Lung microvascular endothelial cell (primary cell): ENCODE measurements around the gene SLCO1A2. TPM values are rescaled to one million over a fixed set of nuclear protein-coding genes. Genes with fewer than 3 reads are reported as not detected.

Experiments
- DNase-seq, 2 donors: peaks; one replicate each; pipeline versions ENCODE4 v3.0.0 to v3.0.0-alpha.2; 2010; ENCODE audit warnings: low read depth in 2 of 2
- total RNA-seq: library from RNA; depleted of rRNA; stranded (reverse); fragments of >200 nt; gene quantifications from 2 replicates; pipeline ENCODE4 v1.2.1, GENCODE V29; 2014

Gene SLCO1A2
- total RNA-seq, 1 donor from 2014 or later, result not detected

DNA sequence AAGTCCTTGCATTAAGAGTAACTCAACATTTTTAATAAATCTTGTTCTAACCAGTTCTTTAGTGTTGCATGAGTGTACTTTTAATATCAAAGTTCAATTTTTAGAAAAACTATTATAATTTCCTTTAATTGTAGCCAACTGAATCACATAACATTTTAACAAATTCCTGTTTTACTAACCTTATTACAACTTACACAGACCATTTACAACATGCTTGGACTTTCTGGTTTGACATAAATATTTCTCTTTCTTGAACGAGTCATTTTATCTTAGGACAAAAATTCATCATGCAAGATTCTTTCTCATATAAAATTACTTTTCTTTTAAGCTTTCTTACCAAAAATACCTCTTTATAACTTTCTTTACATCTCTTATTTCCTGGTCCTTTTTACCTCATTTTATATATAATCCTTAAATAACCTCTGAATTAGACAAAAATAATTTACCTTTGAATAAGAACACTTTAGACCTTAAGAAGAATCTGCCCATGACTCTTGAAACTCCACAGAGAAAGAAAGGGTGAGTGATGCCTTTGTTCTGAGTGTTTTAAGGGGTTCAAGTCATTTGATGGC is 3.9 kb downstream of the SLCO1A2 start:
- no peak for DNase-seq

DNA sequence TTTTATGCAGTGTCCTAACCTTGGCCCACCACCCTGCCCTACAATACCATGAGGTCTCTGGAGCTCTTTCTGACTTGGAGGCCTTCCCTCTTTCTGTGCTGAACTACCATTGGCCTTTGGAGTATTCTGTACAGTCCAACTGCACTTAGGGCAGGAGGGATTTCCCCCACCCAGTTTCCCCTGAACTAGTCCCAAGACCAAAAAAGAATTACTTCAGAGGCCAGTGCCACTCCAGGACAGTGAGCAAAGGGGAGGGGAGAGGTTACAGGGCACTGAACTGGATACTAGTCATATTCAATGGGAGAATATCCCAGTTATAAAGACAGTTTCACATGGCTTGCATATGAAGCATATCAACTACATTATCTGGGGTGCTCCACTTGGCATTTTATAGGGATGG is 6.1 kb downstream of the SLCO1A2 start:
- DNase-seq, result no peak

DNA sequence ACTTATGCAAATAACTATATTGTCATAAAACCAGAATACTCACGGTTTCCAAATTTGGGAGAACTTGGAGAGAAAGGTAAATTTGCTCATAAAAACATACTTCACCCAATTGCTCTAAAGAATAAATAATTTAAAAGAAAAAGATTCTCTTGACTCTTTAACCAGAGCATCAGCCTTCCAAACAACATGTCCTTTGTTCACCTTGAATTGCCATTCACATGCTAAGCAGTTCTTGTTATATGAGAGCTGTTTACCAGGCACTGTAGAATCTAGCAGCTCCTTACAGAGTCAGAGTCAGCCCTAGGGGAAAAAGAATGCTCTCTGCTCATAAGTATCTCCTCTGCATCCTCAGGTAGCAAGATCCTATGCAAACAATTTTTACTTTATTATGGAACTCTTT is 10.2 kb downstream of the SLCO1A2 start:
- no peak for DNase-seq

DNA sequence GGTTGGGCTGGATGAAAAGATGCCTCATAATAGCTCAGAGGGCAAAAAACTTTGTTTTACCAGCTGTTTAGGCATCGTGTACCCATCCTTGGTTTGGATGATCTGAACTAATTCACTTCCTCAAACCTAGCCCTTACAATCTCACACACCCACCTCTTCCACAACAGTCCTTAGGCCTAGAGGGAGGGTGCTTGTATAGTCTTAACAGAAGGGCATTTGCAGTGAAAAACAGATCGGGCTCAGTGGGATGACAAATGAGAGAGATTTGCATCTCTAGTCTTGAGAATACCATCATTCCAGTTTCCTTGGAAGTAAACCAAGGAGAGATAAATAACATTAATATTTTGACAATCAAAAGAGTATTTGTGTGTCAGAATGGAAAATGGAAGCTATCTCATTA is 11.0 kb downstream of the SLCO1A2 start:
- DNase-seq, result no peak

DNA sequence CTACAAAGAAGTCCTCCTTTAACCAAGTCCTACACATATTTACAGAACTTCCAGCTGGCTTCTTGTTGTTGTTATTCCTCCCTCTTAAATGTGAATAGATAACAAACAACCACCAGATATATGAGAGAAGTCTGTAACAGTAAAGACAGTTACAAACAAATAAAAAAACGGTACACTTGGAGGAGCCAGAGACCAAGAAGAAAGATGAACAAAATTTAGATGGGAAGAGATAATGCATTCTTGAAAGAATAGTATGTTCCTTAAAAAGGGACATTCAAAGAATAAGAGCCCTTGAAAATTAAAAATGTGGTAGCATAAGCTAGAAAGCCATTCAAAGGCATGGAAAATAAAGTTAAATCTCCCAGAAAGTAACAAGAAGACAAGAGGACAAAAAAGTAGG is 25.9 kb downstream of the SLCO1A2 start:
- no peak for DNase-seq

DNA sequence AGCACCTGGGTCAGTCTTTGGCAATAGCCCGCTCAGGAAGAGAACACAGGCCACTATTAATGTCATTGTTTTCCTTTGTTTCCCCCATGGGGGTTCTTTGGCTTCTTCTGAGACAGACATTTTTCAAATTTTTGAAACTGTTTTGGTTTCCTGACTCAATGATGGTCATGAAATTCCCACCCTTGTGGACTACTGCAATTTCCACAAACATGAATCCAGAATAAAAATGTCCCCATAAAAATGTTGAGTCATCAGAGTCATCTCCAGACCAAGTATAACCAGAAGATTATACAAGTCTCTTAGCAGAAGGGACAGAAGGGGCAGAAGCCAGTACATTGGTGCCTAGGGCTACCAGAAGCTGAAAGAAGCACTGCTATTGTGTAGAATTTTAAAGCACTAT is 29.1 kb downstream of the SLCO1A2 start:
- DNase-seq, result peak in 1 of 2 donors; percentile 16

DNA sequence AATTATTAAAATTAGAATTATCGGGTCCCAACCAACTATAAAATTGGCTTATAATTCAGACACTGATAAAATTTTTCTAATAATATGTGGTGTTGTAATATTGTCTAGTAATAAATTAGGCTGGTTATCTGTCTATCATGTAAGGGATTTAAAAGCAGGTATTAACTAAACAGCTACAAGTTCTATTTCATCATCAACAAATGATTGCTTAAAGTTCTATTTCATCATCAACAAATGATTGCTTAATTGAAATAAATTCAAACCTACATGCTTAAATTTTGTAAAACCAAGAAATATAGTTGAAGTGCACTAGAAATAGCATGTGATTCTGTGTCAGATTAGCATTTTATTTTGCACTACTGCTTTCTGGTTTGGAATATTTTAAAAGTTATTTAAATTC is 34.1 kb downstream of the SLCO1A2 start:
- DNase-seq, result no peak

DNA sequence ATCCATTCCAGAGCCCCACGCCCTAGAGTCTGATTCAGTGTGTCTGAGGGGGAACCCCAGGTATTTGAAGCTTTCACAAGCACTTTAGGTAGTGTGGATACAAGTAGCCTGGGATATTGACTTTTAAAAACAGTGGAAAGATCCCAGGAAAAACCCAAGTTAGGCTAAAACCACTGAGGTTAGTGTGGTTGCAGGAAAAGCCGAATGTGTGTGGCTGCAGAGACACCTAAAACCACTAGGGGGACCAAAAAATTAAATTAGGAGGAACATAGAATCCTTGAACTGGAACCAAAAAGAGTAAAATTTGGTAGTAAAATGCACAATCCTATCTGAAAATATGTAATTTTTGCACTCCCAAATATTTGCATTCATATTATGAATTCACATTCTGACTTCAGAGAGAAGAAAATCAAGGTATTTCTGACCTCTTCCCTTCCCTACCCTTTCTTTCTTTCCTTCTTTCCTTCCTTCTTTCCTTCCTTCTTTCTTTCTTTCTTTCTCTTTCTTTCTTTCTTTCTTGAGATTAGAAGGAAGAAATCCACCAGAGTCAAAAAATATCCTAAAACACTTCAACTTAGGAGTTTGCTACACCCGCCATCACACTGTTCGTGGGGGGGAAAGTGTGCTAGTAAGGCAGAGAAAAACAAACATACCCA is 37.8 kb downstream of the SLCO1A2 start:
- peak; percentile 24 to 27 for DNase-seq

DNA sequence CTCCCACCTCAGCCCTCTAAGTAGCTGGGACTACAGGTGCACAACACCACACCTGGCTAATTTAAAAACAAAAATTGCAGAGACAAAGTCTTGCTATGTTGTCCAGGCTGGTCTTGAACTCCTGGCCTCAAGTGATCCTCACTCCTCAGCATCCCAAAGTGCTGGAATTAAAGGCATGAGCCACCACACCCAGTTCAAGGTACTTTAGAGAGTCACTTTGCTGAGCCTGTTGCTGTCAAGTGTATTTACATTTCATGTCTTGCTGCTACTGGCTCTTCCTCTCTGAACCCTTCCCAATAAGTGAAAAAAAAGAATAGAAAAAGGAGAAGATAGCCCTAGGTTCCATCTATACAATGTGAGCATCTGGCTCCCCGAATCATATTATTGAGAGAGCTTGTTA is 38.4 kb downstream of the SLCO1A2 start:
- no peak for DNase-seq

DNA sequence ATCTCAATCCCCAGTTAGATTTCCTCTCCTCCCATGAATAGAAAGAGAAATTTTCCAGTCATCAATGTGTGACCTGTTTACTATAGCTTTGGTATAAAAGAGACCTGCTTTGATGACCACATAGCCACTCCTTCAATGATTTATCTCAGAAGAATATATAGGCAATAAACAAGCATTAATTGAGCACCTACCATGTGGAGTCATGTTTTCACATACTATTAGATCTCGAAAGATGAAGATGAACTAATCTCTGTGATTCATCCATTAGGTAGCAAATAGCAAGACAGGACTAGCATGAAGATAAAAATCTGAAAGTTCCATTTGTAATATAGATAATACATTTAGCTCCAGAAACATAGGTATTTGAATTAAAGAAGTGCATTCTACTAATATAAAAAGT is 40.5 kb downstream of the SLCO1A2 start:
- no peak for DNase-seq

DNA sequence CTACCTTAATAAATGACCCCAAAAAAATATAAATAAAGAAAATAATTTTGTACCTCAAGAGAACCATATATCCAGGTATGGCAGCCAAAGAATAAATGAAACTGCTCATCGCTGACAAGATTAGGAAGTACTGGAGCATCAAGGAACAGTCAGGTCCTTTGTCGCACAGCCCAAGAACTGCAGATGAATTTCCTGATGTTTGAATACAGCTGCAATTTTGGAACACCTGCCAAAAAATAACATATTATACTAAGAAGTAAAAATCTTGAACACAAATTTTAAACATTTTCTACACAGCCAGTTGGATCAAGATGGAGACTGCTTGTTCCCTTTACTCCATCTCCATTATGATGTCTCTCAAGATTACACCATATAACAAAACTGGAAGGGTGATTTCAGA is 42.6 kb downstream of the SLCO1A2 start:
- DNase-seq, result no peak

DNA sequence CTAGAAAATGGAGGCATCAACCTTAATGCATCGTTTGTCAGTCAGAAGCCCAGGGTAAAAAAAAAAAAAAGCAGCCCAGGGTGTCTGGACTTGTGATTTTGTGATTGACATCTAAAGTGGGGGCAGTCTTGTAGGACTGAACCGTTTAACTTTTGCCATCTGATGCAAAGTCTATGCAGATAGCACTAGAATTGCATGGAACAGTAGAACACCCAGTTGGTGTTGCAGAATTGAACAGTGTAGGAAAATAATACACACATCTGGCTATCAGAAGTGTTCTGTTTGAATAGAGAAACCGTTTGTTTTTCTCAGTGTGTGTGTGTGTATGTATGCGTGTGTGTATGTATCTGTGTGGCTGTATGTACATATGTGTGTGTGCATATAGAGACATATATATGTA is 45.0 kb downstream of the SLCO1A2 start:
- no peak for DNase-seq

DNA sequence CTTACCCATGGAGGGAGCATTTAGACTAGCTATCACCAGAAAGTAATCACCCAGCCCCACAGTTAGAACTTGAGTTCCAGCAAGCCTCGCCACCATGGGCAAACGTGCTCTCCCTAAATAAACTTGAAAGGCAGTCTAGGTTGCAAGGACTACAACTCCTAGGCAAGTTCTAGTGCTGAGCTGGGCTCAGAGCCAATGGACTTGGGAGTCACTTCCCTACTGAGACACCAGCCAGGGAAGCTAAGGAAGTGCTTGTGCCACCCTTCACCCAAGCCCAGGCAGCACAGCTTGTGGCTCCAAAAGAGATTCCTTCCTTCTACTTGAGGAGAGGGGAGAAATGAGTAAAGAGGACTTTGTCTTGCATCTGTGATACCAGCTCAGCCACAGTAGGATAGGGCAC is 57.9 kb downstream of the SLCO1A2 start:
- peak in 1 of 2 donors; percentile 17 for DNase-seq

DNA sequence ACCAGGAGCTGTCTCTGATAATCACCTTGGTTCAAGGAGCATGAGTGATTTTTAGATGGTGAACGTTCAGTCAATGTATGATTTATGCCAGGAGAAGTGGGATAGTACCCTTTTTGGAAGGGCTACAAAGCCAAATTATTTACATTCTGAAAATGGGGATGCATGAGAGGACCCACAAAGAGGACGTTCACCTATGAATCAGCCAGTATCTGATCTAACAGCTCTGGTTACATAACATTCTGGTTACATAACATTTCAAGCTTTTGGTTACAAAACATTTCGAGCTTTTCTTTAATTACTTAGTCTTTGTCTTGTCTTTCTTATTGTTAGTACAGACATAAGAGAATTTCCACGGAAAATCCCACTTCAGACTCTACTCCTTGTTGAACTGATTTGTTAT is 68.8 kb downstream of the SLCO1A2 start:
- DNase-seq, result no peak

DNA sequence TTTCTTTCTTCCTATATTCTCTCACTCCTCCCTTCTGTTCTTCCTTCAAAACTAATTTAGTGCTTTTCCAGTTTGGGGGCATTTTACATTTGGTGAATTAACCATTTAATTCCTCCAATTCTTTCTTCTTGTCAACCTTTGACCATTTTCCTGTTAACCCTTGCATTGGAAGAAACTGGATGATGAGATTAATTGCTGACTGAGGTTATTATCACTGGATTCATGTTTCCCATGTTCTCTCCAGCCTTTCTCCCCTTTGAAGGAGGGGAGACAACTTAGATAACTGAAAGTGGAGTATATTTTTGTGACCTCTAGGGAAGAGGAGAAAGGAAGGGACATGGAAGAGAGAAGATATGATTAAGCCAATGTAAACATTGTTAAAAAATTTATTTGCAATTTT is 70.5 kb downstream of the SLCO1A2 start:
- DNase-seq, result no peak

DNA sequence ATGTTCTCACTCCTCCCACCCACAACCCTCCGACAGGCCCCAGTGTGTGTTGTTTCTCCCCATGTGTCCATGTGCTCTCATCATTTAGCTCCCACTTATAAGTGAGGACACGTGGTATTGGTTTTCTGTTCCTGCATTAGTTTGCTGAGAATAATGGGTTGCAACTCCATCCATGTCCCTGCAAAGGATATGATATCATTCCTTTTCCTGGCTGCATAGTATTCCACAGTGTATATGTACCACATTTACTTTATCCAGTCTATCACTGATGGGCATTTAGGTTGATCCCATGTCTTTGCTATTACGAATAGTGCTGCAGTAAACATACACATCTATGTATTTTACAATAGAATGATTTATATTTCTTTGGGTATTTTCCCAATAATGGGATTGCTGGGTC is 77.5 kb downstream of the SLCO1A2 start:
- no peak for DNase-seq

DNA sequence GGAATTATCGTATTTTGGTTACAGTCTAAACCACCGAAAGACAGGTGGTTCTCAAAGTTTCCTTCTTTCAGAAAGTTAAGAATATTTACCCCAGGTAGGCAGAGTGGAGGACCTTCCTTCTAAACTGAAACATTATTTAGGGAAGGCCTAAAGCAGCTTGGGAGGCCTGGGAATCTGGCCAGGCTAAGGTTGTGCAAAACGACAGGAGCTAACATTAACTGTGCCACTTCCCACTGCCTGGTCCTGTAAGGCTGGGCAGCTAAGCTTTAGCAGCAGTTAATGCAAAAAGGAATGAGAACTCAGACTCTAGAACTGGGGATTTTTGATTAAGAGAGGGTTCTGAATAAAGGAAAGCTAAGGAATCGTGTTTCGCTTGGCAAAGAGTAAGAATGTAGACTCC is 82.6 kb downstream of the SLCO1A2 start:
- no peak for DNase-seq

DNA sequence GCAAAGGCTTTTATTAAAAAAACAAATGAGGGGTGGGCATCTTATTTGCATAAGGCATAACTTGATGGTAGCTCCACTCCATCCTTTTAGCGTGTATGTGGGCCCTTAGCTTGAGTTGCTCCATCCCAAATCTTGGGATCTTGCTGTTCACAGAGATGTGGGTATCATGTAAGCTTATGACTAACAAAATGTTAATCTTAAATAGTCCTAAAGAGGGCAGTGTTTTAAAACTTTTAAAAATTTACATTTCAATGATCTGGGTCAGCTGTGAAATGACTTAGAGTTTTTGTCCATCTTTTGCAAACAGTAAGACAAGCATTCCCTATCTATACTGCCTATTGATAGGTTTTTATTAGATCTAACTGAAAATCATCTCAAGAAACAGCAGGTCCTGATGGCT is 86.0 kb downstream of the SLCO1A2 start:
- DNase-seq, result peak in 1 of 2 donors; percentile 13

DNA sequence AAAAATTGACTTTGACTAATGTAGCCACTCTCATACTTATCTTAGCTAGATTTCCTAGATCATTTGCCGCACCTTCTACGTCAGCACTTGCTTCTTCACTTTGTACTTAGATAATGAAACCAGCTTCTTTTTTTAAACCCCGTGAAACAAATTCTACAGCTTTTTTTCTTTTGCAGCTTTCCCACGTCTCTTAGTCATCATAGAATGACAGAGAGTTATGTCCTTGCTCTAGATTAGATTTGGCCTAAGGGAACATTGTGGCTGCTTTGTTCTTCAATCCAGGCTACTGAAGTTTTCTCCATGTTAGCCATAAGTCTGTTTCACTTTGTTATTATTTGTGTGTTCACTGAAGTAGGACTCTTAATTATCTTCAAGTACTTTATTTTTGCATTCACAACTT is 94.9 kb downstream of the SLCO1A2 start:
- DNase-seq, result no peak

DNA sequence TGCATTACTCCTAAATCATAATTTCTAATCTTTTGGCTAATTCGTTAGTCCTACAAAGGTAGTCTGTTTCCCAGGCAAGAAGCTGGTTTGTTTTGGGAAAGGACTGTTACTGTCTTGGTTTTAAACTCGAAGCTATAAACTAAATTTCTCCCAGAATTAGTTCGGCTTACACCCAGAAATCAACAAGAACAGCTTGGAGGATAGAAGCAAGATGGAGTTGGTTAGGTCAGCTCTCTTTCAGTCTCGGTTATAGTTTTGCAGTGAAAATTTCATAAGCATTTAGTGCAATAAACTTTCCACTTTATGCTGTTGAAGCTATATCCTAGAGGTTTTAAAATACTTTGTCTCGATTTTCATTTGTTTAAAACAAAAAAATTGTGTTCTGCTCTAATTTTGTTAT is 100.3 kb downstream of the SLCO1A2 start:
- DNase-seq, result no peak

DNA sequence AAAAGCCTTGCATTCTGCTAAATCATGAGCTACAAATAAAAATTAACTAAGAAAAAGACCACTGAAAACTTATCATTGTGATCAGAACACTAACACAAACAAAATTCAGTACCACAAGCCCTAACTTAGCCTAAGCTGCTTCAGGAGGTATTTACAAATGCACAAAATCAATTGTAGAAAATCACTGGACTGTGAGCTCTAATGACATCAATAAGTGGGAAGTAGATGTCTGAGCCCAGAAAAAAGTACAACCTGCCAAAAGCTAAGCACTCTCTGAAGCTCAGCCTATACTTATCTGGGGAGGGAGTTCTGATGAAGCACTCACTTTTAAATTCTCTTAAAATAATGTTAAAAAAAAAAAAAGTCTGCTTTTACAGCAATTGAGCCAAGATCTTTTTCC is 110.8 kb downstream of the SLCO1A2 start:
- DNase-seq, result no peak

DNA sequence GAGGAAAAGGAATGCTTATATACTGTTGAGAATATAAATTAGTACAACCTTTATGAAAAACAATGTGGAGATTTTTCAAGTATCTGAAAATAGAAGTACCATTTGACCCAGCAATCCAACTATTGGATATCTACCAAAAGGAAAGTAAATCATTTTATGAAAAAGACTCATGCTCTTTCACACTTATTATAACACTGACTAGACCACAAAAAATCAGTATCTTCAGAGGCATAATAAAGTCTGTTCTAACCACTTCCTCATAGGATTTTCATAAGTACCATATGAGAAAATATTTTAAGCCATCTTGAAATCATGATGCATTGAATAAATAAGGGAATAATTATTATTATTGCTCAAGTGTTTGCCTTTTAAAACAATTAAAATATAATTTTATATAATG is 112.9 kb downstream of the SLCO1A2 start:
- no peak for DNase-seq

DNA sequence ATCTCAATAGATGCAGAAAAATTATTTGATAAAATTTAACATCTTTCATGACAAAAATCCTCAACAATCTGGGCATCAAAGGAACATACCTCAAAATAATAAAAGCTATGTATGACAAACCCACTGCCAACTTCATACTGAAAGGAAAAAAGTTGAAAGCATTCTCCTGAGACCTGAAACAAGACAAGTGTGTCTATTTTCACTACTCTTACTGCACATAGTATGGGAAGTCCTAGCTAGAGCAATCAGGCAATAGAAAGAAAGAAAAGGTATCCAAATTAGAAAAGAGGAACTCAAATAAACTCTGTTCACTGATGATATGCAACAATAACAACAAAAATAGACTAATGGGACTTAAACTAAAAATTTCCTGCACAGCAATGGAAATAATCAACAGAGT is 113.6 kb downstream of the SLCO1A2 start:
- DNase-seq, result no peak

DNA sequence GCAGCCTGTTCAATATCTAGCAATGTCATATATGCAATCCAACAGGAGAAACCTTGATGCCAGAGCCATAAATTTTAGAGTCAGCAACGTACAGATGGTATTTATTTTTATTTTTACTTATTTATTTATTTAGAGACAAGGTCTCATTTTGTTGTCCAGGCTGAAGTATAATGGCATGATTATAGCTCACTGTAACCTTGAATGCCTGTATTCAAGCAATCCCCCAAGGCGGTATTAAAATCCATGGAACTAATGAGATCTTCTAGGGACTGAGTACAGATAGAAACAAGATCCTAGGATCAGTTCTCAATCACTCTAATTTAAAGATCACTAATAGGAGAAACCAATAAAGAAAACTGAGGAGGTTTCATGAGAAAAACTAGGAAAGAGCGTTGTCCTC is 114.5 kb downstream of the SLCO1A2 start:
- no peak for DNase-seq
